Neural progenitor cell (in vitro differentiated cells): ENCODE results near the gene CTSD. TPM values are rescaled to one million over a fixed set of nuclear protein-coding genes. Genes with fewer than 3 reads are reported as not detected.

ENCODE experiments used
- DNase-seq: peaks from one replicate; pipeline ENCODE4 v3.0.0-alpha.2; 2016; ENCODE audit warnings: low spot score
- H2AFZ ChIP-seq: fragments of 200-600 bp; sonication (generic); replicated peaks from 2 replicates; pipeline ENCODE4 v1.6.1; 2016; ENCODE audit warnings: antibody characterized with exemption
- H3F3A ChIP-seq: fragments of 200-600 bp; sonication (generic); 2 replicates; pipeline ENCODE4 v1.6.1; 2016; ENCODE audit warnings: antibody characterized with exemption, low read depth
- H3K27ac ChIP-seq: fragments of 200-600 bp; sonication (generic); 2 replicates; pipeline ENCODE4 v1.5.1; 2016; ENCODE audit warnings: mild to moderate bottlenecking
- H3K27me3 ChIP-seq: fragments of 200-600 bp; sonication (generic); 2 replicates; pipeline ENCODE4 v1.6.1; 2016; ENCODE audit warnings: mild to moderate bottlenecking, moderate library complexity
- H3K36me3 ChIP-seq: fragments of 200-600 bp; sonication (generic); 2 replicates; pipeline ENCODE4 v1.5.1; 2016
- H3K4me1 ChIP-seq: fragments of 200-600 bp; sonication (generic); 2 replicates; pipeline ENCODE4 v1.6.1; 2016; ENCODE audit warnings: mixed run types
- H3K4me2 ChIP-seq: fragments of 200-600 bp; sonication (generic); 2 replicates; pipeline ENCODE4 v1.6.1; 2016
- H3K4me3 ChIP-seq: fragments of 200-600 bp; sonication (generic); 2 replicates; pipeline ENCODE4 v1.5.1; 2016
- H3K79me2 ChIP-seq: fragments of 200-600 bp; sonication (generic); 2 replicates; pipeline ENCODE4 v1.6.1; 2016; ENCODE audit warnings: low read depth
- H3K9ac ChIP-seq: fragments of 200-600 bp; sonication (generic); 2 replicates; pipeline ENCODE4 v1.6.1; 2016
- H3K9me3 ChIP-seq: fragments of 200-600 bp; sonication (generic); 2 replicates; pipeline ENCODE4 v1.5.1; 2016; ENCODE audit warnings: low read depth
- H4K20me1 ChIP-seq: fragments of 200-600 bp; sonication (generic); 2 replicates; pipeline ENCODE4 v1.6.1; 2016; ENCODE audit warnings: low read depth
- H3K27ac Mint-ChIP-seq: 3 replicates; pipeline ENCODE4 v1.8.0; 2021; ENCODE audit warnings: mixed read lengths
- H3K27me3 Mint-ChIP-seq: 2 replicates; pipeline ENCODE4 v1.8.0; 2022; ENCODE audit warnings: low read depth, mild to moderate bottlenecking, inconsistent platforms, moderate library complexity, mixed read lengths; ENCODE audit not compliant: insufficient read depth
- H3K36me3 Mint-ChIP-seq: 3 replicates; pipeline ENCODE4 v1.8.0; 2021; ENCODE audit warnings: mixed read lengths
- H3K4me1 Mint-ChIP-seq: 3 replicates; pipeline ENCODE4 v1.8.0; 2021; ENCODE audit warnings: mixed read lengths
- H3K4me3 Mint-ChIP-seq: 3 replicates; pipeline ENCODE4 v1.8.0; 2021; ENCODE audit warnings: mild to moderate bottlenecking, moderate library complexity, mixed read lengths
- H3K9me3 Mint-ChIP-seq: 3 replicates; pipeline ENCODE4 v1.8.0; 2020; ENCODE audit warnings: mixed read lengths
- EZH2 ChIP-seq: fragments of 200-600 bp; sonication (generic); IDR thresholded peaks from 2 replicates; pipeline ENCODE4 v1.6.1; 2017; ENCODE audit warnings: antibody characterized with exemption, mild to moderate bottlenecking, moderate library complexity
- EZH2phosphoT487 ChIP-seq: fragments of 200-600 bp; sonication (generic); IDR thresholded peaks from 2 replicates; pipeline ENCODE4 v1.6.1; 2017; ENCODE audit warnings: antibody characterized with exemption
- total RNA-seq: library from RNA; depleted of rRNA; stranded (reverse); fragments of >200 nt; gene quantifications from 2 replicates; pipeline ENCODE4 v1.2.3, GENCODE V29; 2015; ENCODE audit warnings: low replicate concordance
- TF ChIP-seq, protein P1 (sequence below): fragments of 200-600 bp; sonication (generic); IDR thresholded peaks from 2 replicates; pipeline ENCODE4 v1.5.1; 2017; ENCODE audit warnings: antibody characterized with exemption, mild to moderate bottlenecking

The CTSD gene
- total RNA-seq, 1 donor from 2014 or later: 38.2 TPM

DNA sequence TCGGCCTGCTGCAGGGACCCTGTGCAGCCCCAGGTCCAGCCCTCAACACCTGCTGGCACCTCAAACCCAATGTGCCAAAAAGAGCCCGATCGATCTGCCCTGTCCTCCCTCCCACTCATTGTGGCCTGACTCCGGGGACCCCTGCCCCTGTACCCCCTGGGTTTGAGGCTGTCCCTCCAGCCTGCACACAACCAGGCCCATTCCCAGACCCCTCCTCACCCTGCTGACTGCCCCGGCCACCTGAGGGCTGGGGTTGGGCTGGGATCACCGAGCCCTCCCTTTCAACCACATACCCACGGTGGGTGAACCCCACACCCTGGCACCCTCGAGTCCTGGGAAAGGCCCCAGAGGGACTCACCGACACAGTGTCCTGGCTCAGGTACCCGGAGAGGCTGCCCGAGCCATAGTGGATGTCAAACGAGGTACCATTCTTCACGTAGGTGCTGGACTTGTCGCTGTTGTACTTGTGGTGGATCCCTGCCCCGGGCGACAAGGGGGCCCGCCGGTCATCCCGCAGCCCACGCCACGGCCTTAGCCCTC lies 5.0 kb downstream of the CTSD start:
- Histone ChIP-seq H3K4me3 (no peak overlapping the region), H3K9me3 (no peaks in the 10 kb centered on the region), H4K20me1 (no peaks in the 10 kb centered on the region), H2AFZ (no peak overlapping the region), H3K79me2 (peaks cover 13% of the 10 kb centered on the region), H3K4me2 (no peak overlapping the region), H3K27ac (no peak overlapping the region), H3F3A (no peaks in the 10 kb centered on the region), H3K27me3 (no peaks in the 10 kb centered on the region), H3K4me1 (no peaks in the 10 kb centered on the region), H3K9ac (no peak overlapping the region), H3K36me3 (no peaks in the 10 kb centered on the region)
- H3K4me1 Mint-ChIP-seq: peaks cover 3% of the 10 kb centered on the region
- no peak overlapping the region for H3K4me3 Mint-ChIP-seq
- no peak overlapping the region for H3K27ac Mint-ChIP-seq
- no peaks in the 10 kb centered on the region for H3K9me3 Mint-ChIP-seq
- no peak for DNase-seq
- H3K36me3 Mint-ChIP-seq: no peaks in the 10 kb centered on the region
- TF ChIP-seq EZH2 (no peak), EZH2phosphoT487 (no peak)
- TF ChIP-seq, protein P1, sequence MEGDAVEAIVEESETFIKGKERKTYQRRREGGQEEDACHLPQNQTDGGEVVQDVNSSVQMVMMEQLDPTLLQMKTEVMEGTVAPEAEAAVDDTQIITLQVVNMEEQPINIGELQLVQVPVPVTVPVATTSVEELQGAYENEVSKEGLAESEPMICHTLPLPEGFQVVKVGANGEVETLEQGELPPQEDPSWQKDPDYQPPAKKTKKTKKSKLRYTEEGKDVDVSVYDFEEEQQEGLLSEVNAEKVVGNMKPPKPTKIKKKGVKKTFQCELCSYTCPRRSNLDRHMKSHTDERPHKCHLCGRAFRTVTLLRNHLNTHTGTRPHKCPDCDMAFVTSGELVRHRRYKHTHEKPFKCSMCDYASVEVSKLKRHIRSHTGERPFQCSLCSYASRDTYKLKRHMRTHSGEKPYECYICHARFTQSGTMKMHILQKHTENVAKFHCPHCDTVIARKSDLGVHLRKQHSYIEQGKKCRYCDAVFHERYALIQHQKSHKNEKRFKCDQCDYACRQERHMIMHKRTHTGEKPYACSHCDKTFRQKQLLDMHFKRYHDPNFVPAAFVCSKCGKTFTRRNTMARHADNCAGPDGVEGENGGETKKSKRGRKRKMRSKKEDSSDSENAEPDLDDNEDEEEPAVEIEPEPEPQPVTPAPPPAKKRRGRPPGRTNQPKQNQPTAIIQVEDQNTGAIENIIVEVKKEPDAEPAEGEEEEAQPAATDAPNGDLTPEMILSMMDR: no peak
- H3K27me3 Mint-ChIP-seq: peaks cover 2% of the 10 kb centered on the region

- H3K4me3 ChIP-seq: no peak overlapping the region
- no peaks in the 10 kb centered on the region for H3K4me1 ChIP-seq
These were observed 5.7 kb downstream of the CTSD start for GRCh38 chr11:1757861-1758610.

GRCh38 chr11:1756791-1757771 lies 6.6 kb downstream of the CTSD start:
- Histone ChIP-seq H3K79me2 (no peaks in the 10 kb centered on the region), H3K4me2 (no peak overlapping the region), H3K27ac (no peak overlapping the region), H2AFZ (no peak overlapping the region), H3K9me3 (no peaks in the 10 kb centered on the region), H3F3A (no peaks in the 10 kb centered on the region), H3K36me3 (no peaks in the 10 kb centered on the region), H3K9ac (no peak overlapping the region), H3K27me3 (no peaks in the 10 kb centered on the region), H3K4me3 (no peak overlapping the region), H4K20me1 (no peaks in the 10 kb centered on the region), H3K4me1 (no peaks in the 10 kb centered on the region)
- Mint-ChIP-seq H3K36me3 (no peaks in the 10 kb centered on the region), H3K27me3 (peaks cover 2% of the 10 kb centered on the region), H3K9me3 (no peaks in the 10 kb centered on the region), H3K27ac (no peak overlapping the region), H3K4me1 (no peaks in the 10 kb centered on the region), H3K4me3 (no peak overlapping the region)
- DNase-seq: no peak
- TF ChIP-seq EZH2 (no peak), EZH2phosphoT487 (no peak)
- TF ChIP-seq, protein P1: no peak

More at GRCh38 chr11:1757861-1758610, 5.7 kb downstream of the CTSD start:
- Mint-ChIP-seq H3K36me3 (no peaks in the 10 kb centered on the region), H3K4me3 (no peak overlapping the region), H3K27me3 (peaks cover 2% of the 10 kb centered on the region), H3K27ac (no peak overlapping the region), H3K9me3 (no peaks in the 10 kb centered on the region), H3K4me1 (peaks cover 3% of the 10 kb centered on the region)
- Histone ChIP-seq H3K36me3 (no peaks in the 10 kb centered on the region), H3F3A (no peaks in the 10 kb centered on the region), H3K9me3 (no peaks in the 10 kb centered on the region), H2AFZ (no peak overlapping the region), H3K27ac (no peak overlapping the region), H4K20me1 (no peaks in the 10 kb centered on the region), H3K9ac (no peak overlapping the region), H3K4me2 (no peak overlapping the region), H3K27me3 (no peaks in the 10 kb centered on the region), H3K79me2 (peaks cover 6% of the 10 kb centered on the region)
- TF ChIP-seq, protein P1: no peak
- no peak for TF ChIP-seq EZH2phosphoT487
- no peak for TF ChIP-seq EZH2
- DNase-seq: no peak
